LHCN-M2 (cell line): ENCODE measurements around the gene CALML6. TPM values are rescaled to one million over a fixed set of nuclear protein-coding genes. Genes with fewer than 3 reads are reported as not detected.

ENCODE experiments used
- DNase-seq: peaks from one replicate; pipeline ENCODE4 v3.0.0-alpha.2; 2012; ENCODE audit warnings: low read depth
- total RNA-seq: library from RNA; depleted of rRNA; stranded (reverse); fragments of >200 nt; gene quantifications from 2 replicates; pipeline ENCODE4 v1.2.3, GENCODE V29; 2014

Gene CALML6
- total RNA-seq, 1 experiment from 2014 or later, result 0.11 TPM

- no peak for DNase-seq
These were observed 27.9 kb downstream of the CALML6 start for GRCh38 chr1:1942753-1943656.

- peak; percentile 14 for DNase-seq
These were observed 28.9 kb downstream of the CALML6 start for GRCh38 chr1:1943834-1944570.

DNA sequence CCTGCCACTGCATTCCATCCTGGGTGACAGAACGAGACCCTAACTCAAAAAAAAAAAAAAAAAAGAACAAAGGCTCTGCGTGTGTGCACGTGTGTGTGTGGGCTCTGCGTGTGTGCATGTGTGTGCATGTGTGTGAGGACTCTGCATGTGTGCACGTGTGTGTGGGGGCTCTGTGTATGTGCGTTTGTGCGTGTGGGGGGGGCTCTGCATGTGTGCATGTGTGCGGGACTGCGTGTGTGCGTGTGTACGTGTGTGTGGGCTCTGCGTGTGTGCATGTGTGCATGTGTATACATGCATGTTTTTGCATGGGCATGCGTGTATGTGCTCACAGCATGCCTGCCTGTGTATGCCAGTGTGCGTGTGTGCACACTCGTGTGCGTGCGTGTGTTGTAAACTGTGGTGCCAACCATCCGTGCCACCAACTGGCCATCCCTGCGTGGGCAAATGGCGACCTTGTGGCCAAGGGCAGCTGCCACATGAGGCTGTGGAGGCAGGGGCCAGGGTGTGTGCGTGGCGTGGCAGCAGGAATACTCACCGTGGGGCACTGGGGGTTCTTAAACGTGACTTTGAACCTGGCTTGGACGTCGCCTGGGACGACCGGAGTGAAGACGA lies 30.8 kb downstream of the CALML6 start:
- no peak for DNase-seq

DNA sequence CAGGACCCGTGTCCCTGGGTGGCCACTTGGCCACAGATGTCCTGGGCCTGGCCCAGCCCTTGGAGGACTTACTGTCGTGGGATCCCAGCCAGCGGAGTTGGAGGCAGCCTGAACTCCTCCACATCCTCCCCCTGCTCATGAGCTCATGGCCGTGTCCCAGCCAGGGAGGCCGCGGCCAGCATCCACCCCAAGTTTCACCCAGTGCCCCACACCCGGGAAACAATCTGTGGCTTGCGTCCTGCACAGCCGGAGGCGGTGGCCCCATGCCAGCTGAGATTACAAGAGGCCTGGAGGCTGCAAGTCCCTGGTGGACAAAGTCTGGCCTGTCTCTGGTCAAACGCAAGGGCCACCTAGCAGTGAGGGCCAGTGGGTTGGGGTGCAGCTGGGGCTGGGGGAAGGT lies 31.5 kb downstream of the CALML6 start:
- DNase-seq, result no peak

DNA sequence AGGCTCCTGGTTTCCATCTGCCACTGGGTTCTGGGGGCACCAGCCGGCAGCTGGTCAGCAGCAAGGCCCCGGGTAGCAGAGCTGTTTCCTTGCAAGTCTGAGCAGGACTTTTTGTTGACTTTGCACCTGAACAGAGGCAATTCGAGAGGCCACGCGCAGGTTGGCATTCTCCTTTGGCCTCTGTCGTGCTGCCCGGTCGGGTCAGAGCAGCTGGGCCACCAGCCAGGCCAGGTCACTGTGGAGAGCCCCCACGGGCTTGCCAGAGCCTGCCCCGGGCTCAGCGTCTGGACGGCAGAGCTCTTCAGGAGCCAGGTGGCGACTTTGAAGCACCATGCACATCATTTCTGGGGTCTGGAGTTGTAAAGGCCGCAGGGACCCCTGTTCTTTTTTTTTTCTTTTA lies 32.4 kb downstream of the CALML6 start:
- no peak for DNase-seq

DNA sequence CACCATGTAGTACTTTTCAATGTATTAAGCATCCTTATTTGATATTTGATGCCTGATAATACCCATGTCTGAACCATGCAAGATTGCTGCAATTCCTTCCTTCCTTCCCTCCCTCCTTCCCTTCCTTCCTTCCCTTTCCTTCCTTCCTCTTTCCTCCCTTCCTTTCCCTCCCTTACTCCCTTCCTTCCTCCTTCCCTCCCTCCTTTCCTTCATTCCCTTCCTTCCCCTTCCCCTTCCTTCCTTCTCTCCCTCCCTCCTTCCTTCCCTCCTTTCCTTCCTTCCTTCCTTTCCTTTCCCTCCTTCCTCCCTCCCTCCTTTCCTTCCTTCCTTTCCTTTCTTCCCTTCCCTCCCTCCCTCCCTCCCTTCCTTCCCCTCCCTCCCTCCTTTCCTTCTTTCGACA lies 33.7 kb downstream of the CALML6 start:
- no peak for DNase-seq

DNA sequence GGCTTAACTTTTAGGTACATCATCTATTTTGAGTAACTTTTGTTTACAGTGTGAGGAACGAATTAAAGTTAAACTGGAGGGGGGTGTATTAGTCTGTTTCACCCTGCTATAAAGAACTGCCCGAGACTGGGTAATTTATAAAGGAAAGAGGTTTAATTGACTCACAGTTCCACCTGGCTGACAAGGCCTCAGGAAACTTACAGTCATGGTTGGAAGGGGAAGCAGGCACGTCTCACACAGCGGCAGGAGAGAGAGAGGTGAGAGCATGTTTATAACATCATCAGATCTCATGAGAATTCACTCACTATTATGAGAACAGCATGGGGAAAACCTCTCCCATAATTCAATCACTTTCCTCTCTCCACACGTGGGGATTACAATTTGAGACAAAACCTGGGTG lies 35.9 kb downstream of the CALML6 start:
- DNase-seq, result no peak

GRCh38 chr1:1954015-1954414 lies 39.0 kb downstream of the CALML6 start:
- no peak for DNase-seq

DNA sequence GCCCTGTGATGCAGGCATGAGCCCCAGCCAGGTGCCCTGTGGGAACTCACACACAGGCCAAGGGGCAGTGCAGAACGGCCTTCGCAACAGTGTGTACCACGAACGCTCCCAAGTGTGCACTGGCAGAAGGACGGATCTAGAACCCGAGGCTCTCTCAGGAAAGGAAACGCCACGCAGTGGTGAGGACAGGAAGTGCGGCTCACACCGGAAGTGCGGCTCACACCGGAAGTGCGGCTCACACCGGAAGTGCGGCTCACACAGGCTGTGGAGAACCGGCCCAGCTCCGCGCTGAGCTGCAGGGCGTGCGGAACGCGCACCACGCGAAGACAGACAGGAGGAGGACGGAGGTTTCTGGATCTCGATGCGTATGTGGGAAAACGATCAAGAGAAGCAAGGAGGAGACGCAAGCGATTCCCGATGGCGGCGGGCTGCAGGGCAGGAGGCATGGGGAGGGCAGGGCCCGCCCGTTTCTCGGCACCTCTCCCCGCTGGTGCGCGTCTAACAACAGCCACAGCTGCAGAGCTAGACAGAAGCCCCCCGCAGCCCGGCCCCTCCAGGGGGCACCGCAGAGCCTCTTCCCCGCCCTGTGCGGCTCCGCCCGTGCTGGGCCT lies 39.9 kb downstream of the CALML6 start:
- no peak for DNase-seq

- no peak for DNase-seq
These were observed 40.6 kb downstream of the CALML6 start for GRCh38 chr1:1955621-1956094.

GRCh38 chr1:1956101-1956500 lies 41.0 kb downstream of the CALML6 start:
- no peak for DNase-seq

DNA sequence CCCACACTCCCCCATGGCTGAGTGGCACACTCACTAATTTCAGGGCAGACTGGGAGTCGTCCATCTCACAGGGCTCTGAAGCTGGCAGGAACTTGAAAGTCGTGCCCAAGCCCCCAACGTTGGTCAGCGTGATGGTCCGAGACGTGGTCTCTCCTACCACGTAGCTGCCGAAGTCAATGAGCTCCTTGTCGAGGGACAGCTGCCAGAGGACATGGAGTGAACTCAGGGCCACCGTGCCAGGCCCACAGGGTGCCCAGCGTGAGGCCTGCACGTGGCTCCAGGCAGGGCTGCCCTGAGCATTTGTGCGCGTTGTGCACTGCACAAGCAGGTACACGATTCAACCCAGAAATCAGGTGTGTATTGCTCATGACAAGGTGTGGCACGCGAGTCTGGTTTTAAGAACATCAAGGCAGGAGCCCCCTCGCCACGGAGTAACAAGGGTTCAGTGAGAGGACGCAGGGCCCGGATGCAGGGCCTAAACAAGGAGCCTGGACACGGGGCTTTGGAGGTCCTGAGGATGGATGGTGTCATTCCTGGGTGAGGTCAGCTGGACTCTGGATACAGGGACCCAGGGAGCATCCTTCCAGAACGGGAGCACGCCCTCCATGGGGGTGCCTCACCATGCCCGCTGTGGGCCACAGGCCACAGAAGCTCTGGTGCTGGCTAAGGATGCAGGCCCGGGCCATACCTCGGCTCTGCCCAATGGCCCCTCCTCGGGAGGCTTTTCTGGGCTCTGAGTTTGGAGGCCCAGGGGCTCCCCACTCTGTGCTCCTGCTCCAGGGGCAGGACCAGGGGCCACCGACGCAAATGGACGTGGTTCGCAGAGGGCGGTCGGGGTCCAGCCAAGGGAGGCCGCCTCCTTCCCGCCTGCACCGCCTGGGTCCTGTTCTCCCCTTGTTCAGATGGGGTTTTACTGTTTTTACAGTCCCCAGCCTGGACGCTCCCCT lies 41.8 kb downstream of the CALML6 start:
- no peak for DNase-seq

DNA sequence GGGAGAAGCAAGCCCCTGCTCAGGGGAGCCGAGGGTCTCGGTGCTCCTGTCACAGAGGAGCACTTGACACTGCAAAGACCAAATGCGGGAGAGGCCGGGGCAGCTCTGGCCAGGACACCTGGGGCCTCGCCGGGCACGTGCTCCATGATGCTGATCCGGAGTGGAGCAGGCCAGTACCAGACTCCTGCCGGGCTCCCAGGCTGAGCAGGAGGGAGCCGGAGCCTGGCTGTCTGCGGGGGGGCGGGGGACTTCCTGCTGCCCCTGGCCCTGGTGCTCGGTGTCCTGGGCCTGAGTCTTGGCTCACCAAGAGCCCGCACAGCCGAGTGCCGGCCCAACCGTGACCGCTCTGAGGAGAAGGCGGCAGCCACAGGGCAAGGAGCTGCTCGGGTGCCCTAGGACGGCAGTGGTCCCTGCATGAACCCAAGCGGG lies 42.5 kb downstream of the CALML6 start:
- no peak for DNase-seq

- no peak for DNase-seq
These were observed 43.0 kb downstream of the CALML6 start for GRCh38 chr1:1958071-1958541.

GRCh38 chr1:1959459-1959839 lies 44.4 kb downstream of the CALML6 start:
- no peak for DNase-seq

DNA sequence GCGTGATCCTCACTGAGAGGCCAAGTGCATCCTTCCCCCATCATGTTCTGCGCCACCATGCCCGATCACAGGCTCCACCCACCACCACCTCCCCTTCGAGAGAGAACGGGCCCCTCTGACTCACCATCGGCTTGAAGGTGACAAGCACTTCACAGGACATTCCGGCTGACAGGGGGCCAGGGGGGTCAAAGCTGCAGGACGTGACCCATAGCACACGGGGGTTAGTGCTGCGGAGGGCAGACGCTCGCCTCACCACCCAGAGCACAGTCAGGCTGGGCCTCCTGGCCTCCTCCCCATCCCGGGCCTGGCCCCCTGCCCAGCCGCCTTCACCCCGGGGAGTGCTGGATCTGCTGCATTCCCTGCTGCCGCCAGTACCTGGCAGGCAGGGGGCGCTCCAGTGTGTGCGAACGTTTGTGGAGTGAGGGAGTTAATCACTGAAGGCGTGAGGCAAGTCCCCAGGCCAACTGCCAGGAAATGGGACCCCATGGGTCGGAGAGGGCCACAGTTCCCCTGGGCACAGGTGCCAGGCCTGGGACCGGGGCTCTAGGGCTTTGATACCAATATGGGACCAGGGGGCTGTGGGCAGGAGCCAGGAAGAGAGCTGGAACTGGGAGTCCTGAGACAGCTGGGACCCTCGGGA lies 44.9 kb downstream of the CALML6 start:
- DNase-seq, result peak; percentile 44

GRCh38 chr1:1960480-1961196 lies 45.6 kb downstream of the CALML6 start:
- DNase-seq, result no peak

DNA sequence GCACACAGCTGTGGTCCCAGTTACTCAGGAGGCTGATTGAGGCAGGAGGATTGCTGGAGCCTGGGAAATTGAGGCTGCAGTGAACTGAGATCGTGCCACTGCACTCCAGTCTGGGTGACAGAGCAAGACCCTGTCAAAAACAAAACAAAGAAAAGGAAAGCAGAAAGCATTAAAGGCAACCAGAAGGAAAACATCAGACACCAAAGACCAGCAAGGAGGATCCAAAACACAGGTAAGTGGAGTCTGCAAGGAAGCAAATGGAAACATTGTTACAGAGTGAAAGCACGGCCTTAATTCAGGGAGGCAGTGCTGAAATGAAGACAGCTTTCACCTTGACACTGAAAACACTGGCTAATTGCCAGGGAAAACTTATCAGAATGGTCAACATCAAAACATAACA lies 47.7 kb downstream of the CALML6 start:
- DNase-seq, result no peak

- DNase-seq, result no peak
These were observed 48.5 kb downstream of the CALML6 start for GRCh38 chr1:1963570-1963969.
